ENCODE measurements around the gene SIL1. TPM values are rescaled to one million over a fixed set of nuclear protein-coding genes. Genes with fewer than 3 reads are reported as not detected.

The SIL1 gene
- total and polyA plus RNA-seq, 2 of the 8 experiments (the other 6 are each of a cell fraction or from before 2014, with no cell fraction given), result 8.3 to 12.8 TPM

- no peak overlapping the region for H2AK5ac ChIP-seq (ENCODE audit: low read depth, low read length)
- H4K8ac ChIP-seq (ENCODE audit: extremely low read depth, insufficient read depth, low read length), result no peak overlapping the region
- no peak overlapping the region for H3K14ac ChIP-seq (ENCODE audit: insufficient read length)
- DNase-seq (ENCODE audit: low read depth in 1 of 2, low spot score in 2 of 2) (no peak), FAIRE-seq (no peak)
- H4K20me1 ChIP-seq (replicated peaks in 1 of 2; ENCODE audit: control insufficient read depth in 1 of 2, insufficient read depth in 2 of 2, low read length in 2 of 2), result no peaks in the 10 kb centered on the region
- H3K36me3 ChIP-seq (ENCODE audit: control insufficient read depth in 2 of 4, insufficient read depth in 4 of 4, low read length in 3 of 4), result no peaks in the 10 kb centered on the region
- H3K9me3 ChIP-seq (ENCODE audit: insufficient read depth in 2 of 2, low read depth in 1 of 2, low read length in 1 of 2), result no peaks in the 10 kb centered on the region
- TF ChIP-seq ZNF274 (IDR thresholded peaks at IDR 0.05; ENCODE audit: borderline replicate concordance, extremely low read depth, low read length), result no peak
- TF ChIP-seq GABPA (IDR thresholded peaks at IDR 0.05; ENCODE audit: borderline replicate concordance, insufficient read depth, low read length), result no peak
- no peak for TF ChIP-seq CEBPB (IDR thresholded peaks at IDR 0.05; ENCODE audit: low read depth, low read length)
- TF ChIP-seq YY1 (IDR thresholded peaks at IDR 0.05; ENCODE audit: low read depth, low read length), result no peak
- TF ChIP-seq RBBP5 (IDR thresholded peaks at IDR 0.05; ENCODE audit: borderline replicate concordance, low read depth, low read length), result no peak
- no peak for TF ChIP-seq TBP (IDR thresholded peaks at IDR 0.05; ENCODE audit: low read depth, low read length)
- TF ChIP-seq USF2 (IDR thresholded peaks at IDR 0.05; ENCODE audit: low read length), result no peak
- TF ChIP-seq GTF2F1 (IDR thresholded peaks at IDR 0.05; ENCODE audit: borderline replicate concordance, low read depth, low read length), result no peak
- TF ChIP-seq POLR2AphosphoS5 (IDR thresholded peaks at IDR 0.05; ENCODE audit: low read depth, low read length), result no peak
- no peaks in the 10 kb centered on the region for H3K27me3 ChIP-seq (replicated peaks in 1 of 4; ENCODE audit: control insufficient read depth in 3 of 4, extremely low read depth in 1 of 4, insufficient read depth in 3 of 4, low read length in 3 of 4)
- H3K4ac ChIP-seq (replicated peaks; ENCODE audit: insufficient read length, low read depth, low read length), result no peak overlapping the region
- H3K79me2 ChIP-seq (ENCODE audit: control insufficient read depth in 1 of 2, insufficient read depth in 2 of 2, low read length in 2 of 2), result no peaks in the 10 kb centered on the region
- H4K91ac ChIP-seq (replicated peaks; ENCODE audit: insufficient read length, low read length), result no peak overlapping the region
- H2BK12ac ChIP-seq (ENCODE audit: low read depth, low read length), result no peak overlapping the region
- H2BK20ac ChIP-seq (ENCODE audit: low read length), result no peak overlapping the region
- no peak overlapping the region for H3K27ac ChIP-seq (ENCODE audit: low read depth, low read length)
- 100% methylated on average over 2 of the region's 2 CpGs; no CpG with 5 or more reads in 1 of the 2 experiments for WGBS, 2 experiments (ENCODE audit: extremely low coverage in 1 of 2, insufficient coverage in 1 of 2, insufficient read length in 1 of 2, insufficient replicate concordance in 2 of 2, low coverage in 1 of 2, low lambda C conversion rate in 2 of 2, missing lambda C conversion rate in 1 of 2)
- H2BK5ac ChIP-seq (ENCODE audit: low read depth, low read length), result no peak overlapping the region
- no peaks in the 10 kb centered on the region; a peak in 1 of 7 replicates for H3K4me1 ChIP-seq (replicated peaks in 1 of 4; ENCODE audit: control insufficient read depth in 3 of 4, insufficient read depth in 4 of 4, low read length in 3 of 4)
- H2AFZ ChIP-seq (ENCODE audit: low read length), result no peak overlapping the region
- no peak overlapping the region for H4K5ac ChIP-seq (ENCODE audit: insufficient read length, low read depth, low read length)
- no peak overlapping the region for H3K23ac ChIP-seq (ENCODE audit: insufficient read length)
- no peak overlapping the region for H2BK120ac ChIP-seq (replicated peaks; ENCODE audit: low read depth, low read length)
- no peaks in the 10 kb centered on the region for H3K23me2 ChIP-seq (ENCODE audit: low read depth, low read length)
- no peak overlapping the region for H2BK15ac ChIP-seq (ENCODE audit: low read length)
- no peak overlapping the region for H3K56ac ChIP-seq (replicated peaks; ENCODE audit: insufficient read length, low read depth, low read length)
- ChIA-PET POLR2A (ENCODE audit: partially characterized antibody) (no interaction called here), CTCF (ENCODE audit: partially characterized antibody) (no interaction called here)
- no peaks in the 10 kb centered on the region for H3K79me1 ChIP-seq (ENCODE audit: low read depth, low read length)
- H3K4me3 ChIP-seq (ENCODE audit: extremely low read depth in 1 of 4, insufficient read depth in 2 of 4, low read depth in 3 of 4, low read length in 4 of 4), result no peak overlapping the region
- H3K18ac ChIP-seq (ENCODE audit: extremely low read depth, low read length), result no peak overlapping the region
- H3K9ac ChIP-seq (replicated peaks in 1 of 4; ENCODE audit: extremely low read depth in 1 of 4, low read depth in 3 of 4, low read length in 3 of 4), result no peak overlapping the region
- no peak overlapping the region for H3K4me2 ChIP-seq (ENCODE audit: insufficient read depth in 1 of 2, low read depth in 2 of 2, low read length in 2 of 2)
These were observed 130.1 kb downstream of the SIL1 start for GRCh38 chr5:139068060-139068459.
